T-helper 22 cell (primary cell): ENCODE data around the gene TTC28.
"Not testable (repeated sequence)": the region's sequence is repeated elsewhere in the genome, so short reads cannot be mapped to it uniquely, and the experiment has no call there.

Experiments
- DNase-seq: peaks from one replicate; pipeline ENCODE4 v3.0.0-alpha.2; 2020; ENCODE audit warnings: low read depth

TTC28 gene

DNA sequence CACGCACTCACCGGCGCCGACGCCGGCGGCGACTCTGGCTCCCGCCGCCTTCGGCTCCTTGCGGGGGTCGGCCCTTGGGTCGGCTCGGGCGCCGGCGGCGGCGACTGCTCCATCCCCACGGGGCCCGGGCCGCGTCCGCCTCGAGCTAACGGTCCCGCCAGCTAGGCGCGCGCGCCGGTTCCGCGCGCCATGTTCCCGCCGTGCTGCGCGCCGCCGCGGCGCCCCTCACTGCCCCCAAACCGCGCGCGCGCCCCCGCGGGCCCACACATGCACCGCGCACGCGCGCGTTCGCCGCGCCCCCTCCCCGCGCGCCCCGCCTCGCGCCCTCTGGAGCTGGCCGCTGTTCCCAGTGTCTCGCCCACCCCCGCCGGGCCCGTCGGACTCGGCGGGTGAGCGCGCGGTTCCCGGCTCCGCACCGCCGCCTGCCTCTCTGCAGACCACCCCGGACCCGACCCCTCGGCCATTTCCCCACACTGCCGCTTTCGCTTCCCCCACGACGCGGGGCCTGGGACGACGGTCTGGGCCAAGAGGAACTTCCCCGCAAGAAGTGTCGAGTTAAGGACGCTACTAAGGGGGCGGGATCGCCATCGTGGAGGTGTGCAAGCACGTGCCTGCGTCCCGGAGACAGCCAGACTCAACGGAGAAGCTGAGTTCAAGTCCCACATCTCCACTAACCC is at the start of gene TTC28:
Gene TTC28 (minus strand): TSS at position 230 of the 677 bp plus-strand sequence. CDS start 117 bp downstream, at position 113.
- DNase-seq: not testable (repeated sequence)

GRCh38 chr22:28728621-28729313 is 49.1 kb upstream of the TTC28 start:
- no peak for DNase-seq

- DNase-seq: no peak
These were observed 48.4 kb upstream of the TTC28 start for GRCh38 chr22:28728002-28728401.

GRCh38 chr22:28718044-28718443 is 38.4 kb upstream of the TTC28 start:
- DNase-seq: no peak

DNA sequence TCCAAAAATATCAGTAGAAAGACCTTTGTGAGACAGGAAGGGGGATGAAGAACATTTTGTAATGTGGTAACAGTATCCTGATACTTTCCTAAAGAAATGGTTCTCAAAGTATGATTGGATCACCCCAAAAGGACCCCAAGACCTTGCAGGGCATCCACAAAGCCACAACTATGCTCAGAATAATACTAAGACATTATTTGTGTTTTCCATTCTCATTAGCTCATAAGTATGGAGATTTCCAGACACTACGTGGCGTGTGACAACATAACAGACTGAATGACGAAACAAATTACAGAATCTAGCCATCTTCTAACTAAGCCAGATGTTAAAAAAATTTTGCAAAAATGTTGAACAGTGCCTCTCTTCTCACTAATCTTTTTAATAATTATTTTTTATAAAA is 37.0 kb upstream of the TTC28 start:
- DNase-seq: no peak

DNA sequence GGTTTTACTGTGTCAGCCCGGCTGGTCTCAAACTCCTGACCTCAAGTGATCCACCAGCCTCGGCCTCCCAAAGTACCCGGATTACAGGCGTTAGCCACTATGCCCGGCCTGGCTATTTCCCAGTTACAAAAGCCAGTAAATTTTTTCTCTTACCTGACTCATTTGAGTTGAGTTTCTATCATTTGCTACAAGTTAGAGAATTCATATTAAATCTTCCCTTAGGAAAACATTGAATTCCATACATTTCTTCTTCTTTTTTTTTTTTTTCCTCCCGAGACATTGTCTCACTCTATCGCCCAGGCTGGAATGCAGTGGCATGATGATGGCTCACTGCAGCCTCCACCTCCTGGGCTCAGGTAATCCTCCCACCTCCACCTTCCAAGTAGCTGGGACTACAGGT is 36.0 kb upstream of the TTC28 start:
- no peak for DNase-seq

- DNase-seq: no peak
These were observed 34.5 kb upstream of the TTC28 start for GRCh38 chr22:28714043-28714628.

- no peak for DNase-seq
These were observed 32.5 kb upstream of the TTC28 start for GRCh38 chr22:28711820-28712777.

- no peak for DNase-seq
These were observed 31.7 kb upstream of the TTC28 start for GRCh38 chr22:28711341-28711740.

DNA sequence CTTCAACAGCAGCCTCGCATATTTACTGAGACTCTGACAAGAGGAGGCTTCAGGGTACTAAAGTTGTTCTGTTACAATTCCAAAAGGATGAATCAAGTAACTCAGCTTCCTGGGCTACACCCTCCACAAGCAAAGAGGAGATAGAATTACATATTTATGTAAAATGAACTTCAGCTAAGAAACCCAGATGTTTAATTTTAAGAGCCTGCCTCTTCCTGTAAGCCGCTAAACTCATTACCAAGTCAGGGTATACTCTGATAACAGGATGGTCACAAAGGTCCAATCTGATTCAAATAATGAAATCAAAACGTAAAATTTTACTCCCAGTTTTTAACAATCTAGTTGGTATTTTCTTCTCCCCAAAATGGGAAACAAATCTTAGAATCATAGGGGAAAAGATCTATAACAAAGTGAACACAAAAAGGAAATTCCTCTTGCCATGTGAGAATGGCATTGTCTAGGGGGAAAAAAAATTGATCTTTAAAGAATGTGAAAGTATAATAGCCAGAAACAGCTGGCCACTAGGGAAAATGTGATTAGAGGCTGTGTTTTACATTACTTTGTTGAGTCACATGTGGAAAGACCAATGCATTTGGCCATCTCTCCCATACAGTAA is 31.0 kb upstream of the TTC28 start:
- DNase-seq: no peak

DNA sequence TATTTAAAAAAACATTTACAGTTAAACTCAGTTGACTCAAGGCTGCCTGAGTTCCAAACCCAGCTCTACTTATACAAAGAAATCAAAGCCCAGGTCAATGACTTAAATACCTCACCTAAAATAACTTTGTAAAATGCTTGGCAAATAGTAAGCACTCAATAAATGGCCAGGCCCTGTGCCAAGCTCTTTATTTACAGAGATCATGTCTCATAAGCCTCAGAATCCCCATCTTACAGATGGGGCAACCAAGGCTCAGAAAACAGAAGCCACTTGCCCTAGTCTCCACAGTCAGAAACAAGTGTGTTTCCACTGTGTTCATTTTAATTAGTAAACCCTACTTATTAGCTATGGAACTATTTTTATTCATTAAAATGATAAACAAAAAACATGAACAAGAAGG is 30.5 kb upstream of the TTC28 start:
- no peak for DNase-seq

GRCh38 chr22:28706845-28707244 is 27.2 kb upstream of the TTC28 start:
- no peak for DNase-seq

DNA sequence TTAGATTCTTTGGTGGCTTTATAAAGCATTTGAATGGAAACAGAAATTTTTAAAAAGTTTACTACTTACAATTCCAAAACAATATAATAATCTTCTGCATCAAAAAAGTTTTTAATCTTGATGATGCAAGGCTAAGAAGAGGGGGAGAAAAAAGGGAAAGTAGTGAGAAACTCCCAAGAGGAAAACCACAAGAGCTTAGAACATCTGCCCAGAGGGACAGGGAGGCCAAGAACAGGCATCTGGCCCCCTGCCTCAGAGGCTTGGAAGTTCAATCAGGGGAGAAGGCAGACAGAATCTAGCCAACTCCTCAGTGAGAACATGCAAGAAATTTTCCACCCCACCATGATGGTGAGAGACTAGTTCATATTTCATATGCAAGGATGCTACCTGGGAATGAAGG is 23.8 kb upstream of the TTC28 start:
- DNase-seq: no peak

DNA sequence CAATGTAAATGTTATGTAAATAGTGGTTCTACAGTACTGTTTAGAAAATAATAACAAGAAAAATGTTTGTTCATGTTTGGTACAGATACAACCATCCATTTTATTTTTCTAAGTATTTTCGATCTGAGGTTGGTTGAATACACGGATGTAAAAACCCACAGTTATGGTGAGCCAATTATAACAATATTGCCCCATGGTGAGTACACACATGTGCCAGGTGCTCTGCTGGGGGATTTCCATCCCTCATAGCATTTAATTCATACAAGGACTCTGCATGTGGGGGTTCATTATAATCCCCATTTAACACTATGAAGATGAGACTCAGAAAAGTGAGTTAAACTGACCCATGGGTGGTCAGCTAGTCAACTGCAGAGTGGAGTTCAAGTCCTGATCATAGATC is 23.3 kb upstream of the TTC28 start:
- DNase-seq: no peak

- DNase-seq: not testable (repeated sequence)
These were observed 13.6 kb upstream of the TTC28 start for GRCh38 chr22:28693041-28693760.

DNA sequence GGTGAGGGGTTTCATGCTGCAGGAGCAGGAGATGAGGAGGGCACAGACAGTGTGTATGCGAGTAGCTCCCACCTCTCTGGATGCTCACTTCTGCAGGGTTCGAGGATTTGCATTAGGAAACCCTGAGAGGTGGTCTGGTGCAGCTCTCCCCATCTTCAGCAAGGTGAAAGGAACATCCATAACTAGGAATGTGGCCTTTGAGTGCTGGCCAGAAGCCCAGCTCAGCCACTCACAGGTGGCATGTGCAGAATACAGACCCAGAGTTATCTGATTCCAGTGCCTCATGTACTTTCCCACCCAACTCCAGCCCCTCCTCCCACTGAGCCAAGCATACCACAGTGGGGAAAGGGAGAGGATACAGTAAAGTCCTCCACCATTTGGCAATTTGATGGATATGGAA is 10.2 kb upstream of the TTC28 start:
- DNase-seq: not testable (repeated sequence)

DNA sequence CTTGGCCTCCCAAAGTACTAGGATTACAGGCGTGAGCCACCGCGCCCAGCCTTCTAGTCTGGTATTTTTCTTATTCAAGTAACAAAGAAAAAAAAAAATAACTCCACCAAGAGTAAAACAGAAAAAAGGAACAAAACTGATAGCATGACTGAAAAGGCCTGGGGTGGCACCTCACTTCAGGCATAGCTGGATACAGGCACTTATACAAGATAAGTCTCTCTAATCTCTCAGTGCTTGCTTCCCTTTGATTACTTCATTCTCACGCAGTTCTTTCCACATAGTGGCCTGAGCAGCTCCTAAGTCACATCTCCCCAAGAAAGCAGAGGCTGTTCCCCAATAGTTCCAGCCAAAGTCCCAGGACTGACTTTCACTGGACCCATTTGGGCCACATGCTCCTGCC is 3.3 kb upstream of the TTC28 start:
- not testable (repeated sequence) for DNase-seq

DNA sequence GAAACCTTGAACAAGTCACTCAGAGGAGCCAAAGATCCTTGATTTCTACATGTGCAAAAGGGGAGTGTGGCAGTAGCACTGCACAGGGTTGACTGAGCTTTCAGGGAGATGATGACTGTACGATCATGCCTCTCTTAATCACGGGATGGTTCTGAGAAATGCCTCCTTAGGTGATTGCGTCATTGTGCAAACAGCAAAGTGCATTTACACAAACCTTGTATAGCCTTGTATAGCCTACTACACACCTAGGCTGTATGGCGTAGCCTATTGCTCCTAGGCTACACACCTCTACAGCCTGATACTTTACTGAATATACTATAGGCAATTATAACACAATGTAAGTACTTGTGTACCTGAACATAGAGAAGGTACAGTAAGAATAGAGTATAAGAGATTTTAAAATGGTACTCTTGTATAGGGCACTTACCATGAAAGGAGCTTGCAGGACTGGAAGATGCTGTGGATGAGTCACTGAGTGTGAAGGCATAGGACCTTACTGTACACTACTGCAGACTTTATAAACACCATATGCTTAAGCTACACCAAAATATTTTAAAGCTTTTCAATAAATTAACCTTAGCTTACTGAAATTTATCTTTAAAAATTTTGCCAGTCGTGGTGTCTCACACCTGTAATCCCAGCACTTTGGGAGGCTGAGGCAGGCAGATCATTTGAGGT is 1.3 kb upstream of the TTC28 start:
- DNase-seq: not testable (repeated sequence)

DNA sequence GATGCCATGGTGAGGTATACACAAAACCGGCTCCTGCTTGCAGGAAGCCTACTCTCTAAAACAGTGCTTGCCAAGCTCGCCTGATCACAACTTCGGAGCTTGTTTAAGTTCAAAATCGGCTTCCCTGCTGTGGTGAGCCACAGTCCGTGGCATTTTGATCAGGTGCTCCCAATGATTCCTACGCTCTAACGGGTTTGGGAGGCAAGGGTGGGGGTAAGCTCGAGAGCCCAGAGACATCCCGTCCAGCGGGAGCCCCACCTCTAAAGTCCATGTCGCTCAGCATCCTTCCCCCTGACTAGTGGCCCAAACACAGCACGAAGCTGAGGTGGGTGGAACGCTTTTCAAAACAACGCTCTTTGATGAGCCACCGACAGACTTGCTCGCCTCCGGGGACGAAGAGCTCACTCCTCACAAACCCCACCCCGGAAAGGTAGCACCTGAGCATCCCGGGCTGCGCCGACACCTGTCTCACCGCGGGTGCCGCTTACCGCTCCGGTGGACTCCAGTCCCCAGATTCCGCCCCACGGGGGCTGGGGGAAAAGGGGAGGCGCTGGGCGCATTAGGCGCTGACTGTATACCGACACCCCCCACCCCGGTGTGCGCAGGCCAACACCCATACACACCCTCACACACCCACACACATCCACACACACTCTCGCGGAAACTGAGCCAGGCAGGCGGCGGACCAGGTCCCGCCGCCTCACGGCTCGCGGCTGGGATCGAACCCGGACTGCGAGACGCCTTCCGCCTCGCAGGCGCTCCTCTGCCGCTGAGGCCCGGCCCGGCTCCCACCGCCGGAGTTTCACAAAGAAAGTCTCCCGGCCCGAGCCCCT is 646 bp downstream of the TTC28 start:
- not testable (repeated sequence) for DNase-seq

DNA sequence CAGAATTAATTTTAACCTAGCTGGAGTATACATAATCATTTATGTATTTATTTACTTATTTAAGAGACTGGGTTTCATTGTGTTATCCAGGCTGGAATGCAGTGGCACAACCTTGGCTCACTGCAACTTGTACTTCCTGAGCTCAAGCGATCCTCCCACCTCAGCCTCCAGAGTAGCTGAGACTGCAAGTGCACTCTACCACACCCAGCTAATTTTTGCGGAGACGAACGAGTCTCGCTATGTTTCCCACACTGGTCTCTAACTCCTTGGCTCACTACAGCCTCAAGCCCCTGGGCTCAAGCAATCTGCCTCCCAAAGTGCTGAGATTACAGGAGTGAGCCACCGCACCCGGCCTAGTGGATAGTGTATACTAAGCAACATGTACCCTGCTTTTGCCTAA is 1.5 kb downstream of the TTC28 start:
- DNase-seq: not testable (repeated sequence)
